Endothelial cell (in vitro differentiated cells): ENCODE measurements around the gene TMEM147. TPM values are rescaled to one million over a fixed set of nuclear protein-coding genes. Genes with fewer than 3 reads are reported as not detected.

ENCODE experiments used
- DNase-seq: peaks from one replicate; pipeline ENCODE4 v3.0.0; 2021; ENCODE audit warnings: low spot score
- H3K27ac Mint-ChIP-seq: one replicate; pipeline ENCODE4 v1.8.0; 2021; ENCODE audit warnings: mixed read lengths, inconsistent platforms; ENCODE audit not compliant: unreplicated experiment
- H3K27me3 Mint-ChIP-seq: one replicate; pipeline ENCODE4 v1.8.0; 2021; ENCODE audit warnings: mild to moderate bottlenecking, moderate library complexity, mixed read lengths, inconsistent platforms; ENCODE audit not compliant: unreplicated experiment
- H3K36me3 Mint-ChIP-seq: one replicate; pipeline ENCODE4 v1.8.0; 2021; ENCODE audit warnings: mild to moderate bottlenecking, low read depth, mixed read lengths, inconsistent platforms; ENCODE audit not compliant: unreplicated experiment
- H3K4me1 Mint-ChIP-seq: one replicate; pipeline ENCODE4 v1.8.0; 2021; ENCODE audit warnings: mild to moderate bottlenecking, mixed read lengths, inconsistent platforms; ENCODE audit not compliant: unreplicated experiment
- H3K4me3 Mint-ChIP-seq: one replicate; pipeline ENCODE4 v1.8.0; 2021; ENCODE audit warnings: mild to moderate bottlenecking, mixed read lengths, inconsistent platforms; ENCODE audit not compliant: unreplicated experiment
- H3K9me3 Mint-ChIP-seq: one replicate; pipeline ENCODE4 v1.8.0; 2021; ENCODE audit warnings: mixed read lengths, inconsistent platforms; ENCODE audit not compliant: unreplicated experiment
- total RNA-seq: library from RNA; stranded (reverse); fragmentation: NEBNext Ultra II Directional; extraction: Animal tissue kit (Norgen Biotek cat#: 25700); gene quantifications from one replicate; pipeline ENCODE4 v1.2.1, GENCODE V29; 2021; ENCODE audit not compliant: unreplicated experiment
- TF ChIP-seq, protein P1 (sequence below): fragments of 200-600 bp; sonication (generic); IDR thresholded peaks from one replicate; pipeline ENCODE4 v1.5.0; 2021; ENCODE audit warnings: antibody characterized with exemption; ENCODE audit not compliant: unreplicated experiment

TMEM147 gene
- total RNA-seq, 1 donor from 2014 or later = 62.0 TPM

GRCh38 chr19:35540356-35540927, 5.0 kb upstream of the TMEM147 start:
- peak overlapping the region; percentile 57 for H3K4me3 Mint-ChIP-seq
- peaks cover 11% of the 10 kb centered on the region for H3K36me3 Mint-ChIP-seq
- H3K27me3 Mint-ChIP-seq = peaks cover 9% of the 10 kb centered on the region
- DNase-seq = no peak
- H3K27ac Mint-ChIP-seq = no peak overlapping the region
- TF ChIP-seq, protein P1, sequence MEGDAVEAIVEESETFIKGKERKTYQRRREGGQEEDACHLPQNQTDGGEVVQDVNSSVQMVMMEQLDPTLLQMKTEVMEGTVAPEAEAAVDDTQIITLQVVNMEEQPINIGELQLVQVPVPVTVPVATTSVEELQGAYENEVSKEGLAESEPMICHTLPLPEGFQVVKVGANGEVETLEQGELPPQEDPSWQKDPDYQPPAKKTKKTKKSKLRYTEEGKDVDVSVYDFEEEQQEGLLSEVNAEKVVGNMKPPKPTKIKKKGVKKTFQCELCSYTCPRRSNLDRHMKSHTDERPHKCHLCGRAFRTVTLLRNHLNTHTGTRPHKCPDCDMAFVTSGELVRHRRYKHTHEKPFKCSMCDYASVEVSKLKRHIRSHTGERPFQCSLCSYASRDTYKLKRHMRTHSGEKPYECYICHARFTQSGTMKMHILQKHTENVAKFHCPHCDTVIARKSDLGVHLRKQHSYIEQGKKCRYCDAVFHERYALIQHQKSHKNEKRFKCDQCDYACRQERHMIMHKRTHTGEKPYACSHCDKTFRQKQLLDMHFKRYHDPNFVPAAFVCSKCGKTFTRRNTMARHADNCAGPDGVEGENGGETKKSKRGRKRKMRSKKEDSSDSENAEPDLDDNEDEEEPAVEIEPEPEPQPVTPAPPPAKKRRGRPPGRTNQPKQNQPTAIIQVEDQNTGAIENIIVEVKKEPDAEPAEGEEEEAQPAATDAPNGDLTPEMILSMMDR = no peak
- no peaks in the 10 kb centered on the region for H3K9me3 Mint-ChIP-seq
- peaks cover 7% of the 10 kb centered on the region for H3K4me1 Mint-ChIP-seq

- H3K4me1 Mint-ChIP-seq = peaks cover 13% of the 10 kb centered on the region
- H3K9me3 Mint-ChIP-seq = no peaks in the 10 kb centered on the region
- no peak overlapping the region for H3K4me3 Mint-ChIP-seq
- DNase-seq = no peak
- TF ChIP-seq, protein P1 = no peak
- peaks cover 9% of the 10 kb centered on the region for H3K27me3 Mint-ChIP-seq
- H3K36me3 Mint-ChIP-seq = peaks cover 11% of the 10 kb centered on the region
- H3K27ac Mint-ChIP-seq = no peak overlapping the region
These were observed 3.2 kb upstream of the TMEM147 start for GRCh38 chr19:35542209-35542608.

GRCh38 chr19:35543280-35544109, 1.9 kb upstream of the TMEM147 start:
- Mint-ChIP-seq H3K27me3 (peaks cover 9% of the 10 kb centered on the region), H3K27ac (no peak overlapping the region), H3K36me3 (peaks cover 11% of the 10 kb centered on the region), H3K4me3 (peak overlapping the region; percentile 92), H3K9me3 (no peaks in the 10 kb centered on the region), H3K4me1 (peaks cover 13% of the 10 kb centered on the region)
- no peak for DNase-seq
- TF ChIP-seq, protein P1 = no peak

GRCh38 chr19:35544110-35544802, 1.2 kb upstream of the TMEM147 start:
- Mint-ChIP-seq H3K4me3 (peak overlapping the region; percentile 92), H3K27ac (no peak overlapping the region)
- DNase-seq = no peak

More at GRCh38 chr19:35544110-35544802, 1.2 kb upstream of the TMEM147 start:
- Mint-ChIP-seq H3K4me1 (peaks cover 13% of the 10 kb centered on the region), H3K36me3 (peaks cover 11% of the 10 kb centered on the region), H3K9me3 (no peaks in the 10 kb centered on the region), H3K27me3 (peaks cover 12% of the 10 kb centered on the region)
- TF ChIP-seq, protein P1 = no peak
